ENCODE data around the gene ERBB2. TPM values are rescaled to one million over a fixed set of nuclear protein-coding genes. Genes with fewer than 3 reads are reported as not detected.

Gene ERBB2
- total and polyA plus RNA-seq, 2 of the 4 experiments (the other 2 are of a cell fraction): 28.7 to 33.3 TPM

DNA sequence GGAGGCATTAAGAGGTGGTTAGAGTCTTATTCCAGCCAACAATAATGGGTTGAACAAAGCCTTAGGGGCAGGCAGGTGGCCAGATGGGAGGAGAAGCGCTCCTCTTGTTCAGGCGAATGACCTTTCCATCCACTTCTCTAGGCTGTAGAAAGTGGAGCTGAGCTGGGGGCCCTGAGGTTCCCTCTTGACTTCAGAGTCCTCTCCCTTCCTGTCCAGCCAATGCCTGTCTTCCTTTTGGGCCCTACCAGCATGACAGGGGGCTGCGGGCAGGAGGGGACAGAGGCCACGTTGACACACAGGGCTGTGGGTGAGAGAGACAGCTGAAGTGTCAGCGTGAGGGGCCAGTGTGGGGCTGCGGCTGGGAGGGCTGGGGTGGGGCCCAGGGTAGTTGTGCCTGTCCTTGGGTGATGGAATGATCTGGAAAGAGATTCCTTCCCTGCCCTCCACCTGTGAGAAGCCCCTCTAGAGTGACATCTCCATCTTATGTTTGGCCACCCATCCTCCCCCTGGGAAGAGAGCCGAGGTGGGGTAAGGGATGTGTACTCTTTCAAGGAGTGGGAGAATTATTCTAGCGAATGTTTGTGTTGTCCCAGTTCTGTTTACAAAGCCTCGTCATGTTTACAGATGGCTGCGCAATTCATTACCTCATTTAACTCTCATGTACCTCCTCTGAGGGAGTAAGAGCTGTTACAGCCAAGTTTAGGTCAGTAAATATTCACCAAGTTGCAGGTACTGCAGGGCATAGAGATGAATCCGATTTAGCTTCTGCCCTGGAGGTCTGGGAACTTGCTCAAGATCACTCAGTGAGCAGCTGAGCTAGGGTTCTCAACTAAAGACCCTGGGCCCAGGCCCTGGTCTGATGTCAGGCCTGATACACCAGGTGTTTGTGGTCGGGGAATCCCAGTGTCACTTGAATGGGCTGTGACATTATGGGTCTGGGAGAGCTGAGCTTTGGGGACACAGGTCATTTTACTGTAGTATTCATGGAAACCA is 3.3 kb downstream of the ERBB2 start:
- Histone ChIP-seq H3K27me3 (ENCODE audit: control insufficient read depth, insufficient read depth, low read length) (no peaks in the 10 kb centered on the region), H2BK120ac (ENCODE audit: low read depth, low read length) (no peak overlapping the region), H3K9ac (ENCODE audit: low read depth, low read length) (no peak overlapping the region), H4K8ac (ENCODE audit: low read depth in 2 of 2, low read length in 2 of 2) (no peak overlapping the region), H2BK20ac (ENCODE audit: low read depth, low read length) (no peak overlapping the region), H3K9me3 (ENCODE audit: control insufficient read depth, insufficient read depth, low read length) (no peaks in the 10 kb centered on the region), H3K56ac (ENCODE audit: extremely low read depth, insufficient read depth, low read length) (no peak overlapping the region), H2BK5ac (ENCODE audit: low read depth, low read length, poor library complexity, severe bottlenecking) (no peak overlapping the region), H3K4me3 (ENCODE audit: insufficient read depth, low read depth, low read length) (no peak overlapping the region), H3K27ac (ENCODE audit: insufficient read depth, low read length) (no peak overlapping the region), H3K9me1 (ENCODE audit: insufficient read depth, low read length) (peaks cover 20% of the 10 kb centered on the region), H3K36me3 (ENCODE audit: control insufficient read depth, insufficient read depth, low read length) (peaks cover 11% of the 10 kb centered on the region), H4K20me1 (ENCODE audit: insufficient read depth, low read length) (peaks cover 55% of the 10 kb centered on the region), H2AK5ac (ENCODE audit: low read depth, low read length) (no peak overlapping the region; the same call in 1 of the 2 replicates), H3K4ac (ENCODE audit: low read depth, low read length) (no peak overlapping the region; the same call in 1 of the 2 replicates), H2BK15ac (ENCODE audit: low read depth, low read length) (no peak overlapping the region), H2AFZ (replicated peaks; ENCODE audit: low read length, poor library complexity) (no peak overlapping the region), H3K4me1 (ENCODE audit: control insufficient read depth, insufficient read depth, low read length) (peaks cover 21% of the 10 kb centered on the region), H4K5ac (ENCODE audit: low read depth, low read length) (no peak overlapping the region), H2AK9ac (replicated peaks; ENCODE audit: low read depth, low read length, poor library complexity) (no peak overlapping the region), H3K23ac (ENCODE audit: low read depth, low read length) (peak overlapping the region; percentile 13; the same call in 1 of the 2 replicates), H3K18ac (ENCODE audit: low read depth, low read length) (no peak overlapping the region), H3K79me1 (ENCODE audit: low read depth in 1 of 2, low read length in 2 of 2) (peaks cover 0 to 74% of the 10 kb centered on the region in 2 experiments; a peak in 3 of 4 replicates), H4K91ac (ENCODE audit: insufficient read depth, low read depth, low read length) (no peak overlapping the region), H3K4me2 (ENCODE audit: low read depth, low read length) (no peak overlapping the region; the same call in 1 of the 2 replicates), H3K14ac (replicated peaks; ENCODE audit: low read depth, low read length) (no peak overlapping the region)
- TF ChIP-seq, protein P1, sequence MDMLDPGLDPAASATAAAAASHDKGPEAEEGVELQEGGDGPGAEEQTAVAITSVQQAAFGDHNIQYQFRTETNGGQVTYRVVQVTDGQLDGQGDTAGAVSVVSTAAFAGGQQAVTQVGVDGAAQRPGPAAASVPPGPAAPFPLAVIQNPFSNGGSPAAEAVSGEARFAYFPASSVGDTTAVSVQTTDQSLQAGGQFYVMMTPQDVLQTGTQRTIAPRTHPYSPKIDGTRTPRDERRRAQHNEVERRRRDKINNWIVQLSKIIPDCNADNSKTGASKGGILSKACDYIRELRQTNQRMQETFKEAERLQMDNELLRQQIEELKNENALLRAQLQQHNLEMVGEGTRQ (IDR thresholded peaks at IDR 0.05; ENCODE audit: low read depth, low read length): no peak
- no peak for TF ChIP-seq CEBPB (IDR thresholded peaks at IDR 0.05; ENCODE audit: low read depth, low read length)
- no peak for TF ChIP-seq RFX5 (IDR thresholded peaks at IDR 0.05; ENCODE audit: low read depth, low read length)
- TF ChIP-seq CHD1 (IDR thresholded peaks at IDR 0.05; ENCODE audit: low read depth, low read length): no peak
- no peak for TF ChIP-seq MAFK (IDR thresholded peaks at IDR 0.05; ENCODE audit: low read depth, low read length)
- no peak for TF ChIP-seq SMC3 (IDR thresholded peaks at IDR 0.05; ENCODE audit: low read depth, low read length)
- TF ChIP-seq POLR2A (IDR thresholded peaks at IDR 0.05; ENCODE audit: low read depth, low read length): no peak
- TF ChIP-seq BHLHE40 (IDR thresholded peaks at IDR 0.05; ENCODE audit: low read depth, low read length): no peak
- TF ChIP-seq RCOR1 (IDR thresholded peaks at IDR 0.05; ENCODE audit: insufficient replicate concordance, low read length): no peak
- TF ChIP-seq RAD21 (IDR thresholded peaks at IDR 0.05; ENCODE audit: low read length): no peak
- no peak for TF ChIP-seq FOS (IDR thresholded peaks at IDR 0.05; ENCODE audit: low read depth, low read length)
- TF ChIP-seq MXI1 (IDR thresholded peaks at IDR 0.05; ENCODE audit: borderline replicate concordance, low read depth, low read length): no peak
- TF ChIP-seq ELK1 (IDR thresholded peaks at IDR 0.05; ENCODE audit: borderline replicate concordance, low read depth, low read length): no peak
- TF ChIP-seq, protein P2, sequence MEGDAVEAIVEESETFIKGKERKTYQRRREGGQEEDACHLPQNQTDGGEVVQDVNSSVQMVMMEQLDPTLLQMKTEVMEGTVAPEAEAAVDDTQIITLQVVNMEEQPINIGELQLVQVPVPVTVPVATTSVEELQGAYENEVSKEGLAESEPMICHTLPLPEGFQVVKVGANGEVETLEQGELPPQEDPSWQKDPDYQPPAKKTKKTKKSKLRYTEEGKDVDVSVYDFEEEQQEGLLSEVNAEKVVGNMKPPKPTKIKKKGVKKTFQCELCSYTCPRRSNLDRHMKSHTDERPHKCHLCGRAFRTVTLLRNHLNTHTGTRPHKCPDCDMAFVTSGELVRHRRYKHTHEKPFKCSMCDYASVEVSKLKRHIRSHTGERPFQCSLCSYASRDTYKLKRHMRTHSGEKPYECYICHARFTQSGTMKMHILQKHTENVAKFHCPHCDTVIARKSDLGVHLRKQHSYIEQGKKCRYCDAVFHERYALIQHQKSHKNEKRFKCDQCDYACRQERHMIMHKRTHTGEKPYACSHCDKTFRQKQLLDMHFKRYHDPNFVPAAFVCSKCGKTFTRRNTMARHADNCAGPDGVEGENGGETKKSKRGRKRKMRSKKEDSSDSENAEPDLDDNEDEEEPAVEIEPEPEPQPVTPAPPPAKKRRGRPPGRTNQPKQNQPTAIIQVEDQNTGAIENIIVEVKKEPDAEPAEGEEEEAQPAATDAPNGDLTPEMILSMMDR (conservative IDR thresholded peaks at IDR 0.05; ENCODE audit: low read depth, low read length): no peak
- dilution Hi-C loops (cut with HindIII; ENCODE audit: low sequenced_read_pairs, unreplicated experiment): no loop called here
- in situ Hi-C loops (cut with MboI; ENCODE audit: low sequenced_read_pairs): no loop called here
- ChIA-PET CTCF (interaction anchor here (0.5 kb wide), 1 partner anchor 99 kb away, joined by 3 read pairs; no protein-coding TSS in a partner anchor), POLR2A (ENCODE audit: unreplicated experiment) (no interaction called here)
- BruUV-seq (replicated peaks): no TSS peak
- ATAC-seq (ENCODE audit: low read depth) (no peak), DNase-seq (peak; percentile 11)
- 71% methylated on average over 1 of the region's 12 CpGs; no CpG with 5 or more reads in 1 of the 2 experiments for WGBS, 2 experiments (ENCODE audit: extremely low coverage in 2 of 2, insufficient read length in 1 of 2)
- intact Hi-C loops (cut with micrococcal nuclease): no loop called here

All from IMR-90 (cell line).